ENCODE data around the gene SLC27A5. TPM values are rescaled to one million over a fixed set of nuclear protein-coding genes. Genes with fewer than 3 reads are reported as not detected.
"Not testable (repeated sequence)": the region's sequence is repeated elsewhere in the genome, so short reads cannot be mapped to it uniquely, and the experiment has no call there.

Gene SLC27A5
- total and polyA plus RNA-seq, 4 donors = 7.9 to 19.0 (median 13.0) TPM

- ATAC-seq (ENCODE audit: insufficient read depth, low FRiP score) = no peak
- H3K27me3 ChIP-seq (ENCODE audit: control insufficient read depth in 3 of 3, insufficient read depth in 3 of 3, low read length in 2 of 3) = no peaks in the 10 kb centered on the region
Observed at GRCh38 chr19:58491393-58491792, 20.4 kb downstream of the SLC27A5 start.

GRCh38 chr19:58484349-58484748, 27.4 kb downstream of the SLC27A5 start:
- 91 to 96% methylated on average over 5 of the region's 5 CpGs for WGBS, 2 donors

More at GRCh38 chr19:58491393-58491792, 20.4 kb downstream of the SLC27A5 start:
- no peak for TF ChIP-seq CTCF (IDR thresholded peaks at IDR 0.05; ENCODE audit: control extremely low read depth, extremely low read depth)
- no peaks in the 10 kb centered on the region for H3K4me1 ChIP-seq (ENCODE audit: control insufficient read depth in 5 of 5, insufficient read depth in 5 of 5, low read length in 5 of 5)
- H3K4me3 ChIP-seq = no peak overlapping the region
- no peaks in the 10 kb centered on the region for H3K9me3 ChIP-seq (ENCODE audit: control insufficient read depth in 4 of 4, insufficient read depth in 3 of 4, low read length in 3 of 4)
- no peak overlapping the region for H3K27ac ChIP-seq (ENCODE audit: low read depth in 1 of 2, low read length in 1 of 2)
- H3K36me3 ChIP-seq (ENCODE audit: control insufficient read depth in 4 of 4, insufficient read depth in 4 of 4, low read length in 4 of 4) = no peaks in the 10 kb centered on the region
- 87 to 91% methylated on average over 5 of the region's 5 CpGs for WGBS, 2 donors
- no peak for DNase-seq
- H3K9ac ChIP-seq (ENCODE audit: insufficient read depth in 1 of 2, low read length in 2 of 2) = no peak overlapping the region

DNA sequence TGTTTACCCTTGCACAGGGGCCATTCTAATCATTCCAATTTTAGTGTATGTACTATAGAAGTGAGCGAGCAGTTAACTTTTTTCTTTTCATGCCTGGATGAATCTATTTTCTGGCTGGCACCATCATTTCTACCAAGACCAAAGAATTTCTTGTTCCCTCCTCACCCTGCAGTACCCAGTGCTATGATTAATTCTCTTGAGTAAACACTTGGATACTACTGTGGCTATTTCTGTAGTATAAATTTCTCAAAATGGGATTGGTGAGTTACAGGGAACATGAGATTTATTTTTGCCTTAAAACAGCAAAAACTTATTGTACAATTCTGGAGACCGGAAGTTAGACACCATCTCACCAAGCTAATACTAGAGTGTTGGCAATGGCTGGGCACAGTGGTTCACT, 28.0 kb downstream of the SLC27A5 start:
- WGBS, 2 donors = 84 to 86% methylated on average over 2 of the region's 2 CpGs
- DNase-seq = no peak
- no peaks in the 10 kb centered on the region for H3K4me1 ChIP-seq (ENCODE audit: control insufficient read depth in 5 of 5, insufficient read depth in 5 of 5, low read length in 5 of 5)
- no peaks in the 10 kb centered on the region for H3K9me3 ChIP-seq (ENCODE audit: control insufficient read depth in 4 of 4, insufficient read depth in 3 of 4, low read length in 3 of 4)
- no peak for TF ChIP-seq CTCF (IDR thresholded peaks at IDR 0.05; ENCODE audit: control extremely low read depth, extremely low read depth)
- H3K9ac ChIP-seq (ENCODE audit: insufficient read depth in 1 of 2, low read length in 2 of 2) = no peak overlapping the region
- H3K27me3 ChIP-seq (ENCODE audit: control insufficient read depth in 3 of 3, insufficient read depth in 3 of 3, low read length in 2 of 3) = no peaks in the 10 kb centered on the region
- H3K27ac ChIP-seq (ENCODE audit: low read depth in 1 of 2, low read length in 1 of 2) = no peak overlapping the region
- no peak for ATAC-seq (ENCODE audit: insufficient read depth, low FRiP score)
- peaks cover 0 to 21% (median 3%) of the 10 kb centered on the region in 4 donors for H3K36me3 ChIP-seq (ENCODE audit: control insufficient read depth in 4 of 4, insufficient read depth in 4 of 4, low read length in 4 of 4)
- H3K4me3 ChIP-seq = no peak overlapping the region

More at GRCh38 chr19:58484349-58484748, 27.4 kb downstream of the SLC27A5 start:
- ATAC-seq (ENCODE audit: insufficient read depth, low FRiP score); H3K4me1 ChIP-seq (ENCODE audit: control insufficient read depth in 5 of 5, insufficient read depth in 5 of 5, low read length in 5 of 5); H3K4me3 ChIP-seq; H3K27me3 ChIP-seq (ENCODE audit: control insufficient read depth in 3 of 3, insufficient read depth in 3 of 3, low read length in 2 of 3); H3K9ac ChIP-seq (ENCODE audit: insufficient read depth in 1 of 2, low read length in 2 of 2); H3K27ac ChIP-seq (ENCODE audit: low read depth in 1 of 2, low read length in 1 of 2); DNase-seq; H3K9me3 ChIP-seq (ENCODE audit: control insufficient read depth in 4 of 4, insufficient read depth in 3 of 4, low read length in 3 of 4): not testable (repeated sequence)
- H3K36me3 ChIP-seq (ENCODE audit: control insufficient read depth in 4 of 4, insufficient read depth in 4 of 4, low read length in 4 of 4) = peaks cover 0 to 21% (median 3%) of the 10 kb centered on the region in 4 donors

GRCh38 chr19:58482372-58482771, 29.4 kb downstream of the SLC27A5 start:
- Histone ChIP-seq H3K9ac (ENCODE audit: insufficient read depth in 1 of 2, low read length in 2 of 2) (no peak overlapping the region), H3K36me3 (ENCODE audit: control insufficient read depth in 4 of 4, insufficient read depth in 4 of 4, low read length in 4 of 4) (peaks cover 0 to 21% (median 4%) of the 10 kb centered on the region in 4 donors), H3K4me3 (no peak overlapping the region), H3K4me1 (ENCODE audit: control insufficient read depth in 5 of 5, insufficient read depth in 5 of 5, low read length in 5 of 5) (peaks cover 0 to under 1% (median 0%) of the 10 kb centered on the region in 5 donors), H3K27me3 (ENCODE audit: control insufficient read depth in 3 of 3, insufficient read depth in 3 of 3, low read length in 2 of 3) (no peaks in the 10 kb centered on the region), H3K27ac (ENCODE audit: low read depth in 1 of 2, low read length in 1 of 2) (no peak overlapping the region), H3K9me3 (ENCODE audit: control insufficient read depth in 4 of 4, insufficient read depth in 3 of 4, low read length in 3 of 4) (no peaks in the 10 kb centered on the region)
- no peak for TF ChIP-seq CTCF (IDR thresholded peaks at IDR 0.05; ENCODE audit: control extremely low read depth, extremely low read depth)
- WGBS, 2 donors = 88 to 89% methylated on average over 7 of the region's 7 CpGs
- ATAC-seq (ENCODE audit: insufficient read depth, low FRiP score) = no peak
- DNase-seq = no peak
